Mesodermal cell (in vitro differentiated cells): Measurements from ENCODE around the gene SLC50A1. TPM values are rescaled to one million over a fixed set of nuclear protein-coding genes. Genes with fewer than 3 reads are reported as not detected.

ENCODE experiments used
- H3K27ac ChIP-seq: 2 replicates; pipeline ENCODE4 v1.7.0; 2013; ENCODE audit warnings: mild to moderate bottlenecking, low read depth, low read length, moderate library complexity; ENCODE audit not compliant: severe bottlenecking
- H3K36me3 ChIP-seq: 2 replicates; pipeline ENCODE4 v1.7.1; 2013; ENCODE audit warnings: mild to moderate bottlenecking, low read length, moderate library complexity; ENCODE audit not compliant: control insufficient read depth, insufficient read depth
- H3K4me1 ChIP-seq: one replicate; pipeline ENCODE4 v1.7.1; 2013; ENCODE audit warnings: mild to moderate bottlenecking, low read length; ENCODE audit not compliant: insufficient read depth, control insufficient read depth, poor library complexity, severe bottlenecking
- H3K4me3 ChIP-seq: 2 replicates; pipeline ENCODE4 v1.7.0; 2013; ENCODE audit warnings: low read length, control low read depth, mild to moderate bottlenecking; ENCODE audit not compliant: insufficient read depth, poor library complexity, severe bottlenecking; ENCODE audit errors: extremely low read depth
- H3K9me3 ChIP-seq: 2 replicates; pipeline ENCODE4 v1.7.1; 2013; ENCODE audit warnings: mild to moderate bottlenecking, low read length, moderate library complexity; ENCODE audit not compliant: control insufficient read depth
- WGBS, 2 experiments: methylation state at CpG; one replicate each; pipeline ENCODE4 v1.1.5; 2013; ENCODE audit warnings: missing lambda C conversion rate in 2 of 2; ENCODE audit not compliant: insufficient coverage in 2 of 2; 5-methylcytosine and 5-hydroxymethylcytosine counted together
- polyA plus RNA-seq, 2 experiments: library from polyadenylated mRNA; stranded (reverse); fragments of 50-300 nt; gene quantifications; one replicate each; pipeline ENCODE4 v1.2.3, GENCODE V29; 2013

Gene SLC50A1
- 49.2 TPM for polyA plus RNA-seq (2013, experiment 1 of 2)
- polyA plus RNA-seq (2013, experiment 2 of 2): 40.0 TPM

- peaks cover 49% of the 10 kb centered on the region for H3K36me3 ChIP-seq
- no peaks in the 10 kb centered on the region for H3K9me3 ChIP-seq
- WGBS, 2 experiments: 0% methylated on average over 50 to 52 of the region's 52 CpGs
- H3K4me1 ChIP-seq: peaks cover 14% of the 10 kb centered on the region
- H3K4me3 ChIP-seq: peak within 1 kb of the TSS; percentile 76
- H3K27ac ChIP-seq: peak within 1 kb of the TSS; percentile 97
These were observed at the start of gene SLC50A1 for GRCh38 chr1:155135415-155136028. Gene SLC50A1, plus strand, starts transcription at chr1:155135852. Its CDS starts 60 bp downstream, at chr1:155135912.

GRCh38 chr1:155086128-155086741 is 49.4 kb upstream of the SLC50A1 start:
- Histone ChIP-seq H3K4me1 (peaks cover 6% of the 10 kb centered on the region), H3K9me3 (no peaks in the 10 kb centered on the region), H3K36me3 (no peaks in the 10 kb centered on the region), H3K27ac (no peak overlapping the region), H3K4me3 (peak overlapping the region; percentile 77)
- 15 to 17% methylated on average over 14 to 17 of the region's 24 CpGs for WGBS, 2 experiments

- Histone ChIP-seq H3K4me3 (no peak overlapping the region), H3K4me1 (peaks cover 5% of the 10 kb centered on the region), H3K36me3 (no peaks in the 10 kb centered on the region), H3K9me3 (no peaks in the 10 kb centered on the region), H3K27ac (no peak overlapping the region)
- 66 to 76% methylated on average over 4 to 5 of the region's 8 CpGs for WGBS, 2 experiments
These were observed 48.7 kb upstream of the SLC50A1 start for GRCh38 chr1:155086856-155087535.

- Histone ChIP-seq H3K4me3 (no peak overlapping the region), H3K4me1 (peaks cover 4% of the 10 kb centered on the region), H3K36me3 (no peaks in the 10 kb centered on the region), H3K9me3 (no peaks in the 10 kb centered on the region), H3K27ac (no peak overlapping the region)
- WGBS, 2 experiments: 32 to 55% methylated on average over 15 to 18 of the region's 29 CpGs
These were observed 44.3 kb upstream of the SLC50A1 start for GRCh38 chr1:155091071-155092051.

- no peak overlapping the region for H3K4me3 ChIP-seq
- no peak overlapping the region for H3K27ac ChIP-seq
- H3K9me3 ChIP-seq: no peaks in the 10 kb centered on the region
- H3K36me3 ChIP-seq: no peaks in the 10 kb centered on the region
- 93 to 95% methylated on average over 5 of the region's 6 CpGs for WGBS, 2 experiments
- H3K4me1 ChIP-seq: peaks cover 4% of the 10 kb centered on the region
These were observed 43.5 kb upstream of the SLC50A1 start for GRCh38 chr1:155092131-155092530.

GRCh38 chr1:155092641-155093040 is 43.0 kb upstream of the SLC50A1 start:
- H3K4me3 ChIP-seq: no peak overlapping the region
- no peak overlapping the region for H3K27ac ChIP-seq
- 93 to 96% methylated on average over 8 to 10 of the region's 12 CpGs for WGBS, 2 experiments
- no peaks in the 10 kb centered on the region for H3K36me3 ChIP-seq
- no peaks in the 10 kb centered on the region for H3K9me3 ChIP-seq
- peaks cover 4% of the 10 kb centered on the region for H3K4me1 ChIP-seq

GRCh38 chr1:155093911-155094621 is 41.6 kb upstream of the SLC50A1 start:
- Histone ChIP-seq H3K4me3 (no peak overlapping the region), H3K36me3 (no peaks in the 10 kb centered on the region), H3K9me3 (no peaks in the 10 kb centered on the region), H3K27ac (no peak overlapping the region), H3K4me1 (peaks cover 4% of the 10 kb centered on the region)
- 63 to 65% methylated on average over 10 of the region's 13 CpGs for WGBS, 2 experiments

GRCh38 chr1:155094622-155094948 is 41.1 kb upstream of the SLC50A1 start:
- H3K4me1 ChIP-seq: peaks cover 4% of the 10 kb centered on the region
- no peak overlapping the region for H3K27ac ChIP-seq
- WGBS, 2 experiments: 71 to 90% methylated on average over 2 of the region's 2 CpGs

GRCh38 chr1:155099331-155099730 is 36.3 kb upstream of the SLC50A1 start:
- WGBS, 2 experiments: 94 to 100% methylated on average over 4 of the region's 7 CpGs
- Histone ChIP-seq H3K9me3 (no peaks in the 10 kb centered on the region), H3K36me3 (no peaks in the 10 kb centered on the region)

More at GRCh38 chr1:155094622-155094948, 41.1 kb upstream of the SLC50A1 start:
- Histone ChIP-seq H3K9me3 (no peaks in the 10 kb centered on the region), H3K4me3 (no peak overlapping the region), H3K36me3 (no peaks in the 10 kb centered on the region)

GRCh38 chr1:155103325-155103724 is 32.3 kb upstream of the SLC50A1 start:
- Histone ChIP-seq H3K4me3 (no peak overlapping the region), H3K4me1 (no peaks in the 10 kb centered on the region), H3K27ac (no peak overlapping the region), H3K9me3 (no peaks in the 10 kb centered on the region), H3K36me3 (no peaks in the 10 kb centered on the region)
- 94 to 99% methylated on average over 5 to 6 of the region's 9 CpGs for WGBS, 2 experiments

More at GRCh38 chr1:155099331-155099730, 36.3 kb upstream of the SLC50A1 start:
- H3K4me1 ChIP-seq: peaks cover 4% of the 10 kb centered on the region
- no peak overlapping the region for H3K4me3 ChIP-seq
- H3K27ac ChIP-seq: no peak overlapping the region
